SK-N-SH (cell line): Measurements from ENCODE around the gene MEAK7.

Experiments
- CTCF ChIP-seq: fragments of 200-600 bp; sonication (generic); IDR thresholded peaks from 2 replicates; pipeline ENCODE4 v1.6.1; 2017; ENCODE audit warnings: antibody characterized with exemption, mild to moderate bottlenecking, moderate library complexity
- ELF1 ChIP-seq: IDR thresholded peaks from 2 replicates; pipeline ENCODE4 v1.4.0; 2012
- EP300 ChIP-seq, 2 experiments: IDR thresholded peaks; 2 replicates each; pipeline versions ENCODE4 v1.4.0 to v1.6.1; 2012; ENCODE audit warnings: borderline replicate concordance in 1 of 2, low read depth in 1 of 2, low read length in 1 of 2
- EZH2phosphoT487 ChIP-seq: fragments of 200-600 bp; sonication (generic); IDR thresholded peaks from 2 replicates; pipeline ENCODE4 v1.6.1; 2017; ENCODE audit warnings: low read depth, mixed run types, mild to moderate bottlenecking, antibody characterized with exemption, moderate library complexity, borderline replicate concordance
- GABPA ChIP-seq: IDR thresholded peaks from 2 replicates; pipeline ENCODE4 v1.4.0; 2012; ENCODE audit warnings: low read depth, mild to moderate bottlenecking
- IRF3 ChIP-seq: fragments of 150-350 bp; IDR thresholded peaks from 2 replicates; pipeline ENCODE4 v1.6.1; 2016; ENCODE audit warnings: mild to moderate bottlenecking, low read depth, low read length
- MAX ChIP-seq: IDR thresholded peaks from 2 replicates; pipeline ENCODE4 v1.4.0; 2012; ENCODE audit warnings: low read depth
- POLR2AphosphoS5 ChIP-seq: IDR thresholded peaks from 2 replicates; pipeline ENCODE4 v1.6.1; 2012; ENCODE audit warnings: low read depth, low read length
- RFX5 ChIP-seq: IDR thresholded peaks from 2 replicates; pipeline ENCODE4 v1.6.1; 2012; ENCODE audit warnings: mild to moderate bottlenecking, improper control_type of control experiment, low read length
- SIN3A ChIP-seq: IDR thresholded peaks from 2 replicates; pipeline ENCODE4 v1.6.1; 2012; ENCODE audit warnings: low read depth, mild to moderate bottlenecking, low read length, moderate library complexity, borderline replicate concordance
- SMC3 ChIP-seq: IDR thresholded peaks from 2 replicates; pipeline ENCODE4 v1.6.1; 2012; ENCODE audit warnings: low read depth, low read length, improper control_type of control experiment
- TCF12 ChIP-seq: IDR thresholded peaks from 2 replicates; pipeline ENCODE4 v1.4.0; 2012
- USF2 ChIP-seq: fragments of 150-350 bp; IDR thresholded peaks from 2 replicates; pipeline ENCODE4 v1.6.1; 2017; ENCODE audit warnings: antibody characterized with exemption, low read length, low read depth, borderline replicate concordance
- YY1 ChIP-seq: IDR thresholded peaks from 2 replicates; pipeline ENCODE4 v1.4.0; 2012; ENCODE audit warnings: low read depth, mild to moderate bottlenecking

DNA sequence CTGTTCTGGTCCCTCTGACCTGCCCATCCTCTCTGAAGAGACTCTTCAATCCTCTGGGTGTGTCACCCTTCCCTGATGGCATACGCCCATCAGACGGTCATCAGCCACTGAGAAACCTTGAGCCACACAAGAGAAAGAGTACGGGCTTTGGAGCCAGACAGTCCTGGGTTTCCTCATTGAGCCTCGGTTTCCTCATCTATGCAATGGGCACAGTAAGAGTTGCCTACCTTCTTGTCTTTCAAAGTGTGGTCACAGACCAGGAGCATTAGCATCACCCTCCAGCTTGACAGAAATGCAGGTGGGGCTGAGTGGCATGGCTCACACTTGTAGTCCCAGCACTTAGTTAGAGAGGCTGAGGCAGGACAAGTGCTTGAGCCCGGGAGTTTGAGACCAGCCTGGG, 26.1 kb upstream of the MEAK7 start:
- TF ChIP-seq EZH2phosphoT487 (no peak), TCF12 (no peak), YY1 (no peak), EP300 (IDR thresholded peaks at IDR 0.05; ENCODE audit: borderline replicate concordance in 1 of 2, low read depth in 1 of 2, low read length in 1 of 2) (no peak), SMC3 (no peak), POLR2AphosphoS5 (no peak), CTCF (no peak), RFX5 (no peak), MAX (no peak), ELF1 (no peak), GABPA (no peak), SIN3A (no peak), USF2 (no peak), IRF3 (no peak)
